Cardiac ventricle fibroblast (primary cell): ENCODE data around the gene SLC22A25. TPM values are rescaled to one million over a fixed set of nuclear protein-coding genes. Genes with fewer than 3 reads are reported as not detected.

Experiments used
- total RNA-seq: library from RNA; depleted of rRNA; stranded (reverse); fragments of >200 nt; gene quantifications from 2 replicates; pipeline ENCODE4 v1.2.3, GENCODE V29; 2015

The SLC22A25 gene
- total RNA-seq = not detected in 2 replicates

GRCh38 chr11:63243533-63243932, at the start of gene SLC22A25:
TSS of gene SLC22A25 (minus strand) at chr11:63243599. CDS start at chr11:63229652, 13,947 bp downstream.

Other genes with a start within 250 kb of the SLC22A25 start
- not detected in 2 replicates for gene SLC22A8, start 227.8 kb downstream of the SLC22A25 start, total RNA-seq
- not detected in 2 replicates for gene SLC22A24, start 99.4 kb downstream of the SLC22A25 start, total RNA-seq
- gene SLC22A9, start 126.2 kb upstream of the SLC22A25 start, total RNA-seq = not detected in 2 replicates
- 0.94 and 1.1 TPM in 2 replicates for gene PLAAT5, start 247.6 kb upstream of the SLC22A25 start, total RNA-seq